ENCODE data around the gene DPF1. TPM values are rescaled to one million over a fixed set of nuclear protein-coding genes. Genes with fewer than 3 reads are reported as not detected.

The DPF1 gene
- total RNA-seq, 4 donors from 2014 or later: not detected

DNA sequence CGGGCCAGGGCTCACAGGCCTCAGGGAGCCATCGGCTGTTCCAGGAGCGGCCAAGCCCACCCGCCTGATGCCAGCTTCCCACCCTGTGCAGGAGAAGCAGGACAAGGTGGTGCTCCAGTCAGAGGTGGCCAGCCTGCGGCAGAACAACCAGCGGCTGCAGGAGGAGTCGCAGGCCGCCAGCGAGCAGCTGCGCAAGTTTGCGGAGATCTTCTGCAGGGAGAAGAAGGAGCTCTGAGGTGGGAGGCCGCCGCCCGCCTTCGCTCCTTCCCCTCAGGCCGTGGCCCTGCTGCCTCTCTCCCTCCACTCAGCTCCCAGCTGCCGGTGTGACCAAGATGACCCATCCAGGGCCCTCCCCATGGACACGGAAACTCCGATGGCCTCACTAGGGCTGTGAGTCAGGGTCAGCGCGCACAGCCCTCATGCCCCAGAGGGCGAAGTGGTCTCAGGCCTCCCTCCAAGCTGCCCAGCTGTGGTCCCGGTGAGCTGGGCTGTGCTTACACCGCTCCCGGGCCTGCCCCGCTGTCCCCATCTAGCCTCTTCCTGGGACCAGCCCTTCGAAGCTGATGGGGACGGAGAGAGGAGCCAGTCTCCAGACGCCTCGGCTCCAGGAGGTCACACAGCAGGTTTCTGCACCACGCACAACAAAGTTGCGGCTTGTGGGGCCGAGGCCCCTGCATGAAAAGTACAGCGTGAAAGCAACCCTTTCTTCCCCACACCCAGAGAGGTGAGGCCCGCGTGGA is 17.8 kb downstream of the DPF1 start:
- no peak for TF ChIP-seq EP300 (IDR thresholded peaks at IDR 0.05; ENCODE audit: low read depth)
- no peak for TF ChIP-seq POLR2AphosphoS5 (IDR thresholded peaks at IDR 0.05)
- TF ChIP-seq POLR2A (IDR thresholded peaks at IDR 0.05): no peak
- TF ChIP-seq CTCF (IDR thresholded peaks at IDR 0.05): no peak

DNA sequence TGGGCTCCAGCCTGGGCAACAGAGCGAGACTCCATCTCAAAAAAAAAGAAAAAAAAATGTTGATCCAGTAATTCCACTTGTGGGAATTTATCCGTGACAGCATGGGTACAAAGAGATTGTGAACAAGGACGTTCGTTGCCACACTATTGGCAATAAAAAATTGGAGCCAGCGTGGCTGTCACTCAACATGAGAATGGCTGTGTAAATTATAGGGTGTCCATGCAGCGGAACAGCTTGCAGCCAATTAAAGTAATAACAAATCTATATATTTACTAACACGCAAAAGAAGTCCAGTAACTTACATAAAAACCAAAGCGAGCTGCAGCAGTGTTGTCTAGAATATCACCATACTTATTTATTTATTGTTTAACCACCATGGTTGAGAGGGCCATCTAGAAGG is 19.3 kb downstream of the DPF1 start:
- intact Hi-C loops (cut with DNase I; ENCODE audit: low total_unique reads): no loop called here
- peaks cover 0 to 11% (median 2%) of the 10 kb centered on the region in 4 donors for H3K36me3 ChIP-seq
- H3K9me3 ChIP-seq: no peaks in the 10 kb centered on the region
- 96 to 100% methylated on average over 3 to 8 of the region's 8 CpGs for WGBS, 2 donors (ENCODE audit: low coverage in 1 of 2)
- DNase-seq: no peak
- H3K4me1 ChIP-seq: peaks cover 0 to 10% (median 3%) of the 10 kb centered on the region in 4 donors
- H3K4me3 ChIP-seq: no peak overlapping the region
- H3K27me3 ChIP-seq: peaks cover 19% of the 10 kb centered on the region
- TF ChIP-seq POLR2A (IDR thresholded peaks at IDR 0.05): no peak
- TF ChIP-seq EP300 (IDR thresholded peaks at IDR 0.05; ENCODE audit: low read depth): no peak
- TF ChIP-seq CTCF (IDR thresholded peaks at IDR 0.05): no peak
- TF ChIP-seq POLR2AphosphoS5 (IDR thresholded peaks at IDR 0.05): no peak
- H3K27ac ChIP-seq: no peak overlapping the region
- in situ Hi-C loops (cut with MboI; ENCODE audit: low pct_ligation_motif_present in 1 of 4, low pct_unique_long_range_greater_than_20kb in 1 of 4, low sequenced_read_pairs in 3 of 4): loop anchor here in 1 of 4 donors (25.0 kb wide), 1 partner anchor 317 kb away; no protein-coding TSS in a partner anchor

More for the DNA sequence above, 17.8 kb downstream of the DPF1 start:
- WGBS, 2 donors (ENCODE audit: low coverage in 1 of 2): 91% methylated on average over 35 of the region's 36 CpGs; no CpG with 5 or more reads in 1 of the 2 donors
- H3K9me3 ChIP-seq: no peaks in the 10 kb centered on the region
- in situ Hi-C loops (cut with MboI; ENCODE audit: low pct_ligation_motif_present in 1 of 4, low pct_unique_long_range_greater_than_20kb in 1 of 4, low sequenced_read_pairs in 3 of 4) (loop anchor here in 1 of 4 donors (25.0 kb wide), 1 partner anchor 319 kb away; no protein-coding TSS in a partner anchor), intact Hi-C loops (cut with DNase I; ENCODE audit: low total_unique reads) (no loop called here)
- no peak overlapping the region for H3K27ac ChIP-seq
- H3K4me3 ChIP-seq: no peak overlapping the region
- peaks cover 0 to 11% (median 2%) of the 10 kb centered on the region in 4 donors for H3K36me3 ChIP-seq
- no peak for DNase-seq
- peaks cover 33% of the 10 kb centered on the region for H3K27me3 ChIP-seq
- H3K4me1 ChIP-seq: peaks cover 9 to 23% (median 13%) of the 10 kb centered on the region in 4 donors

DNA sequence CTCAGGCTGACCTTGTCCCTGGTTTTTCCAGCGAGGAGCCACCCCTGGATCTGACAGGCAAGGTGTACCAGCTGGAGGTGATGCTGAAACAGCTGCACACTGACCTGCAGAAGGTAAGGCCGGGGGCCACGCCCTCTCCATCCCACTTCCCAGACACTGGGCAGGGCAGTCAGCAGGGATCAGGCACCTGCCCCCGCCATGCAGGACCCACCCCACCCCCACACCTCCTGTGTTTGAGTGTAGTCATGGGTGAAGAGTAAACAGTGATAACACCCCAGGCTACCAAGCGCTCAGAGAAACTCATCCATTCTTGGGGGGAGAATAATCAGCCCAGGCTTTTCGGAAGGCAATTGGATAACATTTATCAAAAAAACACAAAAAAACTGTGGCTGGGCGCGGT is 19.9 kb downstream of the DPF1 start:
- Histone ChIP-seq H3K27ac (no peak overlapping the region), H3K4me1 (peaks cover 0 to 3% (median under 1%) of the 10 kb centered on the region in 4 donors), H3K9me3 (no peaks in the 10 kb centered on the region), H3K4me3 (no peak overlapping the region), H3K27me3 (peaks cover 12% of the 10 kb centered on the region), H3K36me3 (peaks cover 0 to 11% (median 2%) of the 10 kb centered on the region in 4 donors)
- DNase-seq: no peak
- TF ChIP-seq EP300 (IDR thresholded peaks at IDR 0.05; ENCODE audit: low read depth) (no peak), POLR2A (IDR thresholded peaks at IDR 0.05) (no peak), CTCF (IDR thresholded peaks at IDR 0.05) (no peak), POLR2AphosphoS5 (IDR thresholded peaks at IDR 0.05) (no peak)
- in situ Hi-C loops (cut with MboI; ENCODE audit: low pct_ligation_motif_present in 1 of 4, low pct_unique_long_range_greater_than_20kb in 1 of 4, low sequenced_read_pairs in 3 of 4): loop anchor here in 1 of 4 donors (25.0 kb wide), 1 partner anchor 317 kb away; no protein-coding TSS in a partner anchor
- 92% methylated on average over 8 of the region's 8 CpGs; no CpG with 5 or more reads in 1 of the 2 donors for WGBS, 2 donors (ENCODE audit: low coverage in 1 of 2)
- intact Hi-C loops (cut with DNase I; ENCODE audit: low total_unique reads): no loop called here

- intact Hi-C loops (cut with DNase I; ENCODE audit: low total_unique reads): no loop called here
- H3K9me3 ChIP-seq: no peaks in the 10 kb centered on the region
- in situ Hi-C loops (cut with MboI; ENCODE audit: low pct_ligation_motif_present in 1 of 4, low pct_unique_long_range_greater_than_20kb in 1 of 4, low sequenced_read_pairs in 3 of 4): loop anchor here in 1 of 4 donors (25.0 kb wide), 1 partner anchor 316 kb away; no protein-coding TSS in a partner anchor
- H3K4me3 ChIP-seq: no peak overlapping the region
- no peak for TF ChIP-seq EP300 (IDR thresholded peaks at IDR 0.05; ENCODE audit: low read depth)
- TF ChIP-seq CTCF (IDR thresholded peaks at IDR 0.05): no peak
- TF ChIP-seq POLR2AphosphoS5 (IDR thresholded peaks at IDR 0.05): no peak
- 96% methylated on average over 11 of the region's 13 CpGs; no CpG with 5 or more reads in 1 of the 2 donors for WGBS, 2 donors (ENCODE audit: low coverage in 1 of 2)
- no peak overlapping the region for H3K27ac ChIP-seq
- H3K4me1 ChIP-seq: no peaks in the 10 kb centered on the region
- peaks cover 4% of the 10 kb centered on the region for H3K27me3 ChIP-seq
- peaks cover 0 to 11% (median 2%) of the 10 kb centered on the region in 4 donors for H3K36me3 ChIP-seq
- no peak for DNase-seq
These were observed 20.8 kb downstream of the DPF1 start for GRCh38 chr19:38203197-38203596.
